K562 (cell line): ENCODE results near the gene ZNF862. TPM values are rescaled to one million over a fixed set of nuclear protein-coding genes. Genes with fewer than 3 reads are reported as not detected.
A peak's percentile ranks its signal among the peaks of the same experiment; 100 is the strongest.

Experiments
- BRCA1 ChIP-seq, 2 experiments: fragments of 450-650 bp in 1 of 2; sonication (generic) in 1 of 2; formaldehyde crosslinking in 1 of 2; IDR thresholded peaks; 2 replicates each; pipeline versions ENCODE4 v1.5.0 to v1.6.1; 2017 to 2020; ENCODE audit warnings: mild to moderate bottlenecking in 1 of 2, missing genetic modification reagents in 1 of 2
- CCNT2 ChIP-seq: IDR thresholded peaks from 2 replicates; pipeline ENCODE4 v1.6.1; 2011; ENCODE audit warnings: borderline replicate concordance, low read depth, mild to moderate bottlenecking, moderate library complexity, mixed read lengths, low read length; ENCODE audit not compliant: insufficient read length; ENCODE audit errors: extremely low read depth
- DACH1 ChIP-seq: fragments of 450-650 bp; IDR thresholded peaks from 2 replicates; pipeline ENCODE4 v1.6.1; 2018; ENCODE audit not compliant: partially characterized antibody
- ETV1 ChIP-seq: fragments of 450-650 bp; conservative IDR thresholded peaks from 2 replicates; pipeline ENCODE4 v1.6.1; 2016; ENCODE audit warnings: missing genetic modification characterization, control low read depth, low read depth, missing compliant biosample characterization
- FOXJ2 ChIP-seq: fragments of 200-800 bp; sonication (Bioruptor generic); IDR thresholded peaks from 2 replicates; pipeline ENCODE4 v1.6.1; 2016; ENCODE audit warnings: missing genetic modification characterization, missing compliant biosample characterization
- GTF2F1 ChIP-seq: IDR thresholded peaks from 2 replicates; pipeline ENCODE4 v1.6.1; 2011; ENCODE audit warnings: low read depth, low read length, improper control_type of control experiment
- KLF1 ChIP-seq: fragments of 450-650 bp; IDR thresholded peaks from 2 replicates; pipeline ENCODE4 v1.6.1; 2016; ENCODE audit warnings: missing genetic modification characterization, missing compliant biosample characterization
- NRF1 ChIP-seq, 2 experiments: fragments of 450-650 bp; IDR thresholded peaks in 1 of 2; conservative IDR thresholded peaks in 1 of 2; 2 replicates each; pipeline ENCODE4 v1.6.1; 2014; ENCODE audit warnings: mild to moderate bottlenecking in 2 of 2
- PHTF2 ChIP-seq: fragments of 250-450 bp; sonication (Bioruptor Pico); IDR thresholded peaks from 2 replicates; pipeline ENCODE4 v1.5.0; 2021; ENCODE audit warnings: mild to moderate bottlenecking
- PTTG1 ChIP-seq: fragments of 450-650 bp; IDR thresholded peaks from 2 replicates; pipeline ENCODE4 v1.6.1; 2016; ENCODE audit warnings: low read depth, mild to moderate bottlenecking, missing genetic modification characterization, missing compliant biosample characterization
- RAD51 ChIP-seq: fragments of 450-650 bp; IDR thresholded peaks from 2 replicates; pipeline ENCODE4 v1.7.1; 2016; ENCODE audit warnings: low read depth, mild to moderate bottlenecking, borderline replicate concordance
- SMAD4 ChIP-seq: fragments of 250-450 bp; sonication (Bioruptor Pico); conservative IDR thresholded peaks from 2 replicates; pipeline ENCODE4 v1.8.0; 2021; ENCODE audit warnings: inconsistent platforms, mild to moderate bottlenecking, moderate library complexity
- SMC3 ChIP-seq: conservative IDR thresholded peaks from 2 replicates; pipeline ENCODE4 v1.6.1; 2011; ENCODE audit warnings: low read depth, low read length, improper control_type of control experiment; ENCODE audit not compliant: insufficient read depth
- TEAD4 ChIP-seq, 2 experiments: sonication (generic) in 1 of 2; formaldehyde crosslinking in 1 of 2; IDR thresholded peaks; 2 replicates each; pipeline versions ENCODE4 v1.6.1 to v1.8.0; 2012 to 2022; ENCODE audit warnings: borderline replicate concordance in 1 of 2, inconsistent platforms in 1 of 2, low read length in 1 of 2, mild to moderate bottlenecking in 1 of 2, missing genetic modification reagents in 1 of 2
- TOE1 ChIP-seq, 2 experiments: fragments of 450-650 bp in 1 of 2; sonication (generic) in 1 of 2; formaldehyde crosslinking in 1 of 2; IDR thresholded peaks; 2 replicates each; pipeline versions ENCODE4 v1.7.1 to v1.8.0; 2016 to 2022; ENCODE audit warnings: borderline replicate concordance in 2 of 2, mild to moderate bottlenecking in 2 of 2, antibody characterized with exemption in 1 of 2, inconsistent platforms in 1 of 2, low read depth in 1 of 2, missing genetic modification reagents in 1 of 2, moderate library complexity in 1 of 2
- ZC3H11A ChIP-seq: IDR thresholded peaks from 2 replicates; pipeline ENCODE4 v1.6.1; 2012; ENCODE audit warnings: low read depth, low read length, improper control_type of control experiment
- ZNF23 ChIP-seq: fragments of 250-450 bp; sonication (Bioruptor Pico); IDR thresholded peaks from 2 replicates; pipeline ENCODE4 v1.4.0; 2020; ENCODE audit warnings: mild to moderate bottlenecking
- ZNF384 ChIP-seq: IDR thresholded peaks from 2 replicates; pipeline ENCODE4 v1.6.1; 2012; ENCODE audit warnings: low read depth, low read length, improper control_type of control experiment
- ZNF57 ChIP-seq: fragments of 450-650 bp; formaldehyde crosslinking; IDR thresholded peaks from 2 replicates; pipeline ENCODE4 v1.4.0; 2020; ENCODE audit warnings: mild to moderate bottlenecking, moderate library complexity
- ZNF584 ChIP-seq: fragments of 200-800 bp; sonication (Bioruptor generic); IDR thresholded peaks from 2 replicates; pipeline ENCODE4 v1.6.1; 2016; ENCODE audit warnings: low read depth, mild to moderate bottlenecking, missing genetic modification characterization, missing compliant biosample characterization
- polyA plus RNA-seq, 8 experiments: library from polyadenylated mRNA; depleted of rRNA in 4 of 8; stranded (reverse) in 5 of 8; unstranded in 3 of 8; fragments of >200 nt; fragmentation: Nextera tagmentation in 2 of 8; fragmentation: Illumina TruSeq in 1 of 8; extraction: Ambion mirVana in 2 of 8; extraction: Trizol in 1 of 8; gene quantifications; 2 replicates each; pipeline versions ENCODE4 v1.2.1 to v1.2.3, GENCODE V29; 2011 to 2014; ENCODE audit warnings: inconsistent platforms in 1 of 8, missing spikeins in 1 of 8
- total RNA-seq, 7 experiments: library from RNA; depleted of rRNA in 6 of 7; stranded (reverse); fragments of >200 nt in 6 of 7; fragmentation: Illumina TruSeq in 2 of 7; extraction: Trizol in 2 of 7; gene quantifications; 2 replicates each; pipeline versions ENCODE4 v1.2.1 to v1.2.3, GENCODE V29; 2011 to 2021; ENCODE audit warnings: low replicate concordance in 1 of 7
- TF ChIP-seq, protein P1 (sequence below): fragments of 250-450 bp; sonication (Bioruptor Pico); IDR thresholded peaks from 2 replicates; pipeline ENCODE4 v1.8.0; 2022; ENCODE audit warnings: moderate library complexity, mild to moderate bottlenecking, inconsistent platforms
- TF ChIP-seq, protein P2 (sequence below): fragments of 250-450 bp; sonication (Bioruptor Pico); IDR thresholded peaks from 2 replicates; pipeline ENCODE4 v1.6.1; 2021; ENCODE audit warnings: mild to moderate bottlenecking
- TF ChIP-seq, protein P3 (sequence below), 2 experiments: fragments of 450-650 bp in 1 of 2; sonication (generic) in 1 of 2; formaldehyde crosslinking in 1 of 2; IDR thresholded peaks in 1 of 2; conservative IDR thresholded peaks in 1 of 2; 2 replicates each; pipeline versions ENCODE4 v1.6.1 to v1.8.1; 2016 to 2023; ENCODE audit warnings: mild to moderate bottlenecking in 2 of 2, moderate library complexity in 2 of 2, inconsistent platforms in 1 of 2, missing genetic modification reagents in 1 of 2

The ZNF862 gene
- total and polyA plus RNA-seq, 9 of the 15 experiments (the other 6 are each of a cell fraction or from before 2014, with no cell fraction given), result 1.1 to 3.9 (median 2.6) TPM

DNA sequence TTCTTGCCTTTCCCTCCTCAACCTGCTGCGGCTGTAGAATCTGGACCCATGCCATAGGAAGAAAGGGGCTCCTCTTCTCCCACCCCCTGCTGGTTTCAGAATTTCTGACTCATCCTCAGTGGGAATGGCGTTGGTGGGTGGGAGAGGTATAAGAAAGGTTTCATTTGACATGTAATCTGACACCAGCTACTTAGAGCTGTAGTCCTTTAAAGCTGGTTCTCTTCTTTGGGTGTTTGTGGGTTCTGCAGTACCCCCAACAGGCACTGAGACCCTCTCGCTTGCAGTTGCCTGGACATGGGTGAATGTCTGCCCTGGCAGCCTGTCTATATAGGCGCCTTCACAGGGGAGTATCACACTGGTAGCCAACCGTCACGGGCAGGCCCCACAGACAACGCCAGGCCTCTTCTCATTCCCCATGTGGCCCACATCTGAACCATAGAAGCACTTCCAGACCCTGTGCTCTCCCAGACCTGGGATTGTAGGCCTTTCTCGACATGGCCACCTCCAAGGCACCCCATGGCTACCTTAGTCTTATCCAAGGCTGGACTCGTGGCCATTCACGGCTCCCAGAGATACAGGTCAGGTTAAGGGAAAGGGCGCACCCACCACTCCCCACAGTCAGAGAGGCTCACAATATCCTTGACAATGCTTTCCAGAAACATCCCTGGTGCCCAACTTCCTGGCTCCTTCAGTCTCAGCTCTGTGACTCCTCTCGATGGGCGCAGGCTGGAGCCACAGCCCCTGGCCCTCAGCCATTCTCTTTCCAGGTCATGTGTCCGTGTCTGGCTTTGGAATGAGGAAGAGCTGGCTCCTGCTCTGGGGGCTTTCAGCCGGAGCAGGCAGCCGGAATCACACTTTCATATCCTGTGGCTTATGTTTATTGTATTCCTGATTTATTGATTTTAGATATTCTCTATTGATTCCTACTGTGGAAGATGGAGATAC lies 17.5 kb downstream of the ZNF862 start (continued):
- TF ChIP-seq CCNT2 (no peak), ZNF57 (CRISPR knock-in tag) (no peak), SMC3 (no peak), PHTF2 (CRISPR knock-in tag) (no peak), FOXJ2 (tag) (no peak), PTTG1 (no peak), KLF1 (tag) (no peak), ETV1 (tag) (no peak), ZC3H11A (no peak), ZNF584 (no peak), TOE1 (IDR thresholded peaks at IDR 0.05; ENCODE audit: borderline replicate concordance) (no peak), TOE1 (CRISPR knock-in tag; IDR thresholded peaks at IDR 0.05; ENCODE audit: borderline replicate concordance, low read depth) (no peak), ZNF23 (CRISPR knock-in tag) (no peak), GTF2F1 (no peak), NRF1 (conservative IDR thresholded peaks at IDR 0.05 in 1 of 2, IDR thresholded peaks at IDR 0.05 in 1 of 2) (no peak), TEAD4 (IDR thresholded peaks at IDR 0.05; ENCODE audit: low read length) (peak; percentile 42; the same call in 1 of the 2 replicates), TEAD4 (CRISPR knock-in tag; IDR thresholded peaks at IDR 0.05; ENCODE audit: borderline replicate concordance) (no peak), SMAD4 (CRISPR knock-in tag) (no peak), RAD51 (no peak), DACH1 (no peak), BRCA1 (IDR thresholded peaks at IDR 0.05) (no peak), BRCA1 (CRISPR knock-in tag; IDR thresholded peaks at IDR 0.05) (no peak), ZNF384 (no peak)
- TF ChIP-seq, protein P1, sequence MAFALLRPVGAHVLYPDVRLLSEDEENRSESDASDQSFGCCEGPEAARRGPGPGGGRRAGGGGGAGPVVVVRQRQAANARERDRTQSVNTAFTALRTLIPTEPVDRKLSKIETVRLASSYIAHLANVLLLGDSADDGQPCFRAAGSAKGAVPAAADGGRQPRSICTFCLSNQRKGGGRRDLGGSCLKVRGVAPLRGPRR (CRISPR knock-in tag), result no peak
- TF ChIP-seq, protein P2, sequence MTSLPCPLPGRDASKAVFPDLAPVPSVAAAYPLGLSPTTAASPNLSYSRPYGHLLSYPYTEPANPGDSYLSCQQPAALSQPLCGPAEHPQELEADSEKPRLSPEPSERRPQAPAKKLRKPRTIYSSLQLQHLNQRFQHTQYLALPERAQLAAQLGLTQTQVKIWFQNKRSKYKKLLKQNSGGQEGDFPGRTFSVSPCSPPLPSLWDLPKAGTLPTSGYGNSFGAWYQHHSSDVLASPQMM (CRISPR knock-in tag), result no peak
- TF ChIP-seq, protein P3, sequence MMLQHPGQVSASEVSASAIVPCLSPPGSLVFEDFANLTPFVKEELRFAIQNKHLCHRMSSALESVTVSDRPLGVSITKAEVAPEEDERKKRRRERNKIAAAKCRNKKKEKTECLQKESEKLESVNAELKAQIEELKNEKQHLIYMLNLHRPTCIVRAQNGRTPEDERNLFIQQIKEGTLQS (IDR thresholded peaks at IDR 0.05), result peak; percentile 80
- TF ChIP-seq, protein P3 (CRISPR knock-in tag; conservative IDR thresholded peaks at IDR 0.05), result no peak
